ENCODE measurements around the gene PAPPA2. TPM values are rescaled to one million over a fixed set of nuclear protein-coding genes. Genes with fewer than 3 reads are reported as not detected.
"Not testable (repeated sequence)": the region's sequence is repeated elsewhere in the genome, so short reads cannot be mapped to it uniquely, and the experiment has no call there.

PAPPA2 gene
- total and polyA plus RNA-seq, 4 experiments from 2014 or later = not detected

- no peaks in the 10 kb centered on the region for H3K27me3 ChIP-seq (ENCODE audit: insufficient read depth, low read length)
- no peaks in the 10 kb centered on the region for H3K9me3 ChIP-seq (ENCODE audit: control insufficient read depth in 1 of 2, low read length in 2 of 2)
- Mint-ChIP-seq H3K36me3 (no peaks in the 10 kb centered on the region), H3K4me1 (peaks cover 0 to 1% (median 0%) of the 10 kb centered on the region in 4 donors), H3K4me3 (no peak overlapping the region), H3K27ac (no peak overlapping the region), H3K27me3 (no peaks in the 10 kb centered on the region), H3K9me3 (peaks cover 0 to 3% (median 0%) of the 10 kb centered on the region in 8 donors)
- intact Hi-C loops (cut with micrococcal nuclease) = no loop called here
- no peaks in the 10 kb centered on the region for H3K4me1 ChIP-seq (ENCODE audit: insufficient read depth, low read length)
- ChIA-PET POLR2A (ENCODE audit: partially characterized antibody) (no interaction called here), CTCF (ENCODE audit: partially characterized antibody) (interaction anchor here (1.2 to 1.9 kb wide), 2 partner anchors 13 to 131 kb away, joined by 3 to 4 read pairs; no protein-coding TSS in a partner anchor)
- DNase-seq = no peak
- H3K27ac ChIP-seq (ENCODE audit: low read depth, low read length) = no peak overlapping the region
- no peak overlapping the region for H3K4me3 ChIP-seq (ENCODE audit: low read length in 2 of 2)
- H3K36me3 ChIP-seq (ENCODE audit: insufficient read depth, low read length) = no peaks in the 10 kb centered on the region
These were observed 97.7 kb downstream of the PAPPA2 start for GRCh38 chr1:176560681-176561080.

GRCh38 chr1:176561761-176562160 is 98.8 kb downstream of the PAPPA2 start:
- DNase-seq; intact Hi-C loops (cut with micrococcal nuclease); H3K27me3 Mint-ChIP-seq; H3K36me3 ChIP-seq (ENCODE audit: insufficient read depth, low read length); H3K4me1 Mint-ChIP-seq; H3K27ac Mint-ChIP-seq; POLR2A ChIA-PET (ENCODE audit: partially characterized antibody); H3K27me3 ChIP-seq (ENCODE audit: insufficient read depth, low read length); H3K4me3 Mint-ChIP-seq; H3K27ac ChIP-seq (ENCODE audit: low read depth, low read length); H3K4me3 ChIP-seq (ENCODE audit: low read length in 2 of 2); H3K4me1 ChIP-seq (ENCODE audit: insufficient read depth, low read length); H3K9me3 Mint-ChIP-seq; H3K36me3 Mint-ChIP-seq; H3K9me3 ChIP-seq (ENCODE audit: control insufficient read depth in 1 of 2, low read length in 2 of 2): not testable (repeated sequence)
- CTCF ChIA-PET (ENCODE audit: partially characterized antibody) = interaction anchor here (0.7 to 1.2 kb wide), 2 partner anchors 130 to 446 kb away, joined by 3 read pairs; no protein-coding TSS in a partner anchor

- intact Hi-C loops (cut with micrococcal nuclease) = no loop called here
- Histone ChIP-seq H3K27me3 (ENCODE audit: insufficient read depth, low read length) (no peaks in the 10 kb centered on the region), H3K4me1 (ENCODE audit: insufficient read depth, low read length) (no peaks in the 10 kb centered on the region), H3K27ac (ENCODE audit: low read depth, low read length) (no peak overlapping the region), H3K4me3 (ENCODE audit: low read length in 2 of 2) (no peak overlapping the region), H3K36me3 (ENCODE audit: insufficient read depth, low read length) (no peaks in the 10 kb centered on the region), H3K9me3 (ENCODE audit: control insufficient read depth in 1 of 2, low read length in 2 of 2) (no peaks in the 10 kb centered on the region)
- peaks cover 2 to 4% of the 10 kb centered on the region in 2 donors for H3K27me3 Mint-ChIP-seq
- POLR2A ChIA-PET (ENCODE audit: partially characterized antibody) = no interaction called here
- H3K4me3 Mint-ChIP-seq = no peak overlapping the region
- no peak overlapping the region for H3K27ac Mint-ChIP-seq
- peaks cover 0 to 5% (median 0%) of the 10 kb centered on the region in 8 donors for H3K9me3 Mint-ChIP-seq
- CTCF ChIA-PET (ENCODE audit: partially characterized antibody) = no interaction called here
- no peak for DNase-seq
- no peaks in the 10 kb centered on the region for H3K4me1 Mint-ChIP-seq
- no peaks in the 10 kb centered on the region for H3K36me3 Mint-ChIP-seq
These were observed 103.3 kb downstream of the PAPPA2 start for GRCh38 chr1:176566004-176566975.

GRCh38 chr1:176567190-176567794 is 104.3 kb downstream of the PAPPA2 start:
- Mint-ChIP-seq H3K27ac (no peak overlapping the region), H3K36me3 (no peaks in the 10 kb centered on the region), H3K27me3 (peaks cover 2 to 4% of the 10 kb centered on the region in 2 donors), H3K4me3 (no peak overlapping the region), H3K4me1 (no peaks in the 10 kb centered on the region), H3K9me3 (peaks cover 0 to 1% (median 0%) of the 10 kb centered on the region in 8 donors)
- Histone ChIP-seq H3K4me1 (ENCODE audit: insufficient read depth, low read length) (no peaks in the 10 kb centered on the region), H3K9me3 (ENCODE audit: control insufficient read depth in 1 of 2, low read length in 2 of 2) (no peaks in the 10 kb centered on the region), H3K4me3 (ENCODE audit: low read length in 2 of 2) (no peak overlapping the region), H3K27ac (ENCODE audit: low read depth, low read length) (no peak overlapping the region), H3K27me3 (ENCODE audit: insufficient read depth, low read length) (no peaks in the 10 kb centered on the region), H3K36me3 (ENCODE audit: insufficient read depth, low read length) (no peaks in the 10 kb centered on the region)
- DNase-seq = no peak
- intact Hi-C loops (cut with micrococcal nuclease) = no loop called here
- ChIA-PET POLR2A (ENCODE audit: partially characterized antibody) (no interaction called here), CTCF (ENCODE audit: partially characterized antibody) (no interaction called here)

- Histone ChIP-seq H3K27ac (ENCODE audit: low read depth, low read length) (no peak overlapping the region), H3K27me3 (ENCODE audit: insufficient read depth, low read length) (no peaks in the 10 kb centered on the region), H3K36me3 (ENCODE audit: insufficient read depth, low read length) (no peaks in the 10 kb centered on the region), H3K9me3 (ENCODE audit: control insufficient read depth in 1 of 2, low read length in 2 of 2) (no peaks in the 10 kb centered on the region), H3K4me3 (ENCODE audit: low read length in 2 of 2) (no peak overlapping the region), H3K4me1 (ENCODE audit: insufficient read depth, low read length) (no peaks in the 10 kb centered on the region)
- Mint-ChIP-seq H3K9me3 (peaks cover 0 to 1% (median 0%) of the 10 kb centered on the region in 8 donors), H3K4me1 (no peaks in the 10 kb centered on the region), H3K27me3 (peaks cover 2 to 4% of the 10 kb centered on the region in 2 donors), H3K27ac (no peak overlapping the region), H3K36me3 (no peaks in the 10 kb centered on the region), H3K4me3 (no peak overlapping the region)
- ChIA-PET POLR2A (ENCODE audit: partially characterized antibody) (no interaction called here), CTCF (ENCODE audit: partially characterized antibody) (no interaction called here)
- intact Hi-C loops (cut with micrococcal nuclease) = no loop called here
- DNase-seq = no peak
These were observed 105.2 kb downstream of the PAPPA2 start for GRCh38 chr1:176568185-176568584.

GRCh38 chr1:176574756-176575155 is 111.8 kb downstream of the PAPPA2 start:
- no peak overlapping the region for H3K27ac Mint-ChIP-seq
- peaks cover 0 to 3% of the 10 kb centered on the region in 2 donors for H3K27me3 Mint-ChIP-seq
- no peaks in the 10 kb centered on the region for H3K4me1 Mint-ChIP-seq

GRCh38 chr1:176575991-176576390 is 113.0 kb downstream of the PAPPA2 start:
- no peaks in the 10 kb centered on the region for H3K4me1 Mint-ChIP-seq
- Histone ChIP-seq H3K4me3 (ENCODE audit: low read length in 2 of 2) (no peak overlapping the region), H3K4me1 (ENCODE audit: insufficient read depth, low read length) (no peaks in the 10 kb centered on the region), H3K9me3 (ENCODE audit: control insufficient read depth in 1 of 2, low read length in 2 of 2) (no peaks in the 10 kb centered on the region), H3K27me3 (ENCODE audit: insufficient read depth, low read length) (no peaks in the 10 kb centered on the region), H3K27ac (ENCODE audit: low read depth, low read length) (no peak overlapping the region), H3K36me3 (ENCODE audit: insufficient read depth, low read length) (no peaks in the 10 kb centered on the region)
- intact Hi-C loops (cut with micrococcal nuclease) = no loop called here
- H3K27me3 Mint-ChIP-seq = peaks cover 0 to 3% of the 10 kb centered on the region in 2 donors
- H3K27ac Mint-ChIP-seq = no peak overlapping the region
- H3K4me3 Mint-ChIP-seq = no peak overlapping the region
- ChIA-PET POLR2A (ENCODE audit: partially characterized antibody) (no interaction called here), CTCF (ENCODE audit: partially characterized antibody) (no interaction called here)
- no peaks in the 10 kb centered on the region for H3K9me3 Mint-ChIP-seq
- DNase-seq = no peak
- H3K36me3 Mint-ChIP-seq = no peaks in the 10 kb centered on the region

More at GRCh38 chr1:176574756-176575155, 111.8 kb downstream of the PAPPA2 start:
- DNase-seq = no peak
- Histone ChIP-seq H3K4me1 (ENCODE audit: insufficient read depth, low read length) (no peaks in the 10 kb centered on the region), H3K27ac (ENCODE audit: low read depth, low read length) (no peak overlapping the region), H3K9me3 (ENCODE audit: control insufficient read depth in 1 of 2, low read length in 2 of 2) (no peaks in the 10 kb centered on the region), H3K27me3 (ENCODE audit: insufficient read depth, low read length) (no peaks in the 10 kb centered on the region), H3K4me3 (ENCODE audit: low read length in 2 of 2) (no peak overlapping the region), H3K36me3 (ENCODE audit: insufficient read depth, low read length) (no peaks in the 10 kb centered on the region)
- Mint-ChIP-seq H3K36me3 (no peaks in the 10 kb centered on the region), H3K4me3 (no peak overlapping the region), H3K9me3 (no peaks in the 10 kb centered on the region)
- POLR2A ChIA-PET (ENCODE audit: partially characterized antibody) = no interaction called here
- intact Hi-C loops (cut with micrococcal nuclease) = no loop called here
- CTCF ChIA-PET (ENCODE audit: partially characterized antibody) = no interaction called here

Measured in CD4-positive, alpha-beta memory T cell (primary cell).